PFSK-1 (cell line): ENCODE measurements around the gene ANKAR.

ENCODE experiments used
- POLR2AphosphoS5 ChIP-seq: IDR thresholded peaks from 2 replicates; pipeline ENCODE4 v1.6.1; 2012; ENCODE audit warnings: low read depth, mild to moderate bottlenecking, control low read depth, low read length, moderate library complexity
- SIN3A ChIP-seq: IDR thresholded peaks from 2 replicates; pipeline ENCODE4 v1.6.1; 2012; ENCODE audit warnings: mild to moderate bottlenecking, low read length, moderate library complexity, borderline replicate concordance; ENCODE audit not compliant: insufficient read depth
- TAF1 ChIP-seq: IDR thresholded peaks from 2 replicates; pipeline ENCODE4 v1.6.1; 2012; ENCODE audit warnings: low read length, control low read depth, borderline replicate concordance; ENCODE audit not compliant: insufficient read depth
- TF ChIP-seq, protein P1 (sequence below), 2 experiments: IDR thresholded peaks; 2 replicates each; pipeline versions ENCODE4 v1.6.1 to v1.8.0; 2011 to 2012; ENCODE audit warnings: low read depth in 2 of 2, low read length in 2 of 2, control low read depth in 1 of 2, inconsistent platforms in 1 of 2, mild to moderate bottlenecking in 1 of 2, moderate library complexity in 1 of 2; ENCODE audit not compliant: insufficient read depth in 1 of 2

DNA sequence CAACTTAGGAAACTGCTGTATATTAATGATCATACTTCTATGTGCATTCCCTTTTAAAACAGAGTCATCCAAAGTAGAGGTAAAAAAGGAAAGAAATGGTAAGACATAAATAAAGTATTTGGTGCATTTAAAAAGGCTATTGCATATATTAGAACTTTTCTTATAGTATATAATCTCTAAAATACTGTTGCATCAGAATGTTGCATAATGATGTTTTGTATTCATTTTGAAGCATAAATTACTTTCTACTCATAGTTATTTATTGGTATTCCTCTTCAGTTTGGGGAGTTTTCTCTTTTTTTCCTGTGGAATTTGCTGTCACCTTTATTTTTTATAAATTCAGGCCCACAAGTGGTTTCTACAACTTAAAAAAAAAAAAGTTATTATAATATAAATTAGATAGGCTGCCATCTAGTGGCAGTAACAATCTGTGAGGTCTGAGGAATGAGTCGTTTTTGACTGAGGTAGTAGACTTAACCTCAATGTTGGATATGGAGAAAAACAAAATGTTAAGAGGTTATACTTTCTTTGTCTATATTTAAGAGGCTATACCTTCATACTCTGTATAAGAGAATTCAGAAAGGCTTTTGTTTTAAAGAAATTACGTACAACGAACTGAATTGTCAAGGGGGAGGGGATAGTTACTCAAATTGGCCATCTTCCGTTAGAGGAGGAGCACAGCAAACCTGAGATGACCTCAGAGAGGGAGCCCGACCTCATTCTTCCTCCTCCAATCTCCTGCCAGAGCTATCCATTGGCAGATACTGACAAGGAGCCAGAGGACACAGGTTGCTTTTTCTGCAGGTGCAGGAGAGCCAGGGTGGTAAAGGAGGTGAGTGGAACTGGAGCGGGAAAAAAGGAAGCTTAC is 23.8 kb downstream of the ANKAR start:
- TF ChIP-seq POLR2AphosphoS5 (no peak), TAF1 (no peak), SIN3A (no peak)
- TF ChIP-seq, protein P1, sequence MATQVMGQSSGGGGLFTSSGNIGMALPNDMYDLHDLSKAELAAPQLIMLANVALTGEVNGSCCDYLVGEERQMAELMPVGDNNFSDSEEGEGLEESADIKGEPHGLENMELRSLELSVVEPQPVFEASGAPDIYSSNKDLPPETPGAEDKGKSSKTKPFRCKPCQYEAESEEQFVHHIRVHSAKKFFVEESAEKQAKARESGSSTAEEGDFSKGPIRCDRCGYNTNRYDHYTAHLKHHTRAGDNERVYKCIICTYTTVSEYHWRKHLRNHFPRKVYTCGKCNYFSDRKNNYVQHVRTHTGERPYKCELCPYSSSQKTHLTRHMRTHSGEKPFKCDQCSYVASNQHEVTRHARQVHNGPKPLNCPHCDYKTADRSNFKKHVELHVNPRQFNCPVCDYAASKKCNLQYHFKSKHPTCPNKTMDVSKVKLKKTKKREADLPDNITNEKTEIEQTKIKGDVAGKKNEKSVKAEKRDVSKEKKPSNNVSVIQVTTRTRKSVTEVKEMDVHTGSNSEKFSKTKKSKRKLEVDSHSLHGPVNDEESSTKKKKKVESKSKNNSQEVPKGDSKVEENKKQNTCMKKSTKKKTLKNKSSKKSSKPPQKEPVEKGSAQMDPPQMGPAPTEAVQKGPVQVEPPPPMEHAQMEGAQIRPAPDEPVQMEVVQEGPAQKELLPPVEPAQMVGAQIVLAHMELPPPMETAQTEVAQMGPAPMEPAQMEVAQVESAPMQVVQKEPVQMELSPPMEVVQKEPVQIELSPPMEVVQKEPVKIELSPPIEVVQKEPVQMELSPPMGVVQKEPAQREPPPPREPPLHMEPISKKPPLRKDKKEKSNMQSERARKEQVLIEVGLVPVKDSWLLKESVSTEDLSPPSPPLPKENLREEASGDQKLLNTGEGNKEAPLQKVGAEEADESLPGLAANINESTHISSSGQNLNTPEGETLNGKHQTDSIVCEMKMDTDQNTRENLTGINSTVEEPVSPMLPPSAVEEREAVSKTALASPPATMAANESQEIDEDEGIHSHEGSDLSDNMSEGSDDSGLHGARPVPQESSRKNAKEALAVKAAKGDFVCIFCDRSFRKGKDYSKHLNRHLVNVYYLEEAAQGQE (IDR thresholded peaks at IDR 0.05; ENCODE audit: insufficient read depth in 1 of 2, low read depth in 2 of 2, low read length in 2 of 2), result no peak
